ENCODE results near the gene HOXB8.
A peak's percentile ranks its signal among the peaks of the same experiment; 100 is the strongest.

HOXB8 gene

GRCh38 chr17:48627118-48627597, 12.1 kb upstream of the HOXB8 start:
- Histone ChIP-seq H3K9ac (ENCODE audit: insufficient read length) (peak overlapping the region; percentile 56), H3K27ac (no peak overlapping the region), H3K4me3 (peak overlapping the region; percentile 90), H3K36me3 (ENCODE audit: insufficient read depth, low read length) (no peaks in the 10 kb centered on the region), H3K9me3 (ENCODE audit: low read depth, low read length) (no peaks in the 10 kb centered on the region)
- TF ChIP-seq FOXP2 (optimal IDR thresholded peaks at IDR 0.05; ENCODE audit: control extremely low read depth, extremely low read length, insufficient read depth), result no peak
- no peak for TF ChIP-seq POLR2AphosphoS5 (IDR thresholded peaks at IDR 0.05; ENCODE audit: borderline replicate concordance, low read depth, low read length)
- no peak for TF ChIP-seq EZH2 (IDR thresholded peaks at IDR 0.05)
- DNase-seq (ENCODE audit: low read depth, low spot score), result no peak

GRCh38 chr17:48626245-48627117, 11.4 kb upstream of the HOXB8 start, which contains the start of gene HOXB9:
Gene HOXB9, minus strand, starts transcription at chr17:48626358. Its CDS starts 89 bp downstream, at chr17:48626269.
- H3K9ac ChIP-seq (ENCODE audit: insufficient read length), result peak within 1 kb of the TSS; percentile 57
- no peak for TF ChIP-seq EZH2 (IDR thresholded peaks at IDR 0.05)
- TF ChIP-seq POLR2AphosphoS5 (IDR thresholded peaks at IDR 0.05; ENCODE audit: borderline replicate concordance, low read depth, low read length), result no peak
- no peak for TF ChIP-seq FOXP2 (optimal IDR thresholded peaks at IDR 0.05; ENCODE audit: control extremely low read depth, extremely low read length, insufficient read depth)
- peak within 1 kb of the TSS; percentile 90 for H3K4me3 ChIP-seq
- no peak for DNase-seq (ENCODE audit: low read depth, low spot score)
- H3K27ac ChIP-seq, result no peak within 1 kb of the TSS
- no peaks in the 10 kb centered on the region for H3K36me3 ChIP-seq (ENCODE audit: insufficient read depth, low read length)
- no peaks in the 10 kb centered on the region for H3K9me3 ChIP-seq (ENCODE audit: low read depth, low read length)

- TF ChIP-seq EZH2 (IDR thresholded peaks at IDR 0.05) (no peak), FOXP2 (optimal IDR thresholded peaks at IDR 0.05; ENCODE audit: control extremely low read depth, extremely low read length, insufficient read depth) (no peak), POLR2AphosphoS5 (IDR thresholded peaks at IDR 0.05; ENCODE audit: borderline replicate concordance, low read depth, low read length) (no peak)
- peak overlapping the region; percentile 90 for H3K4me3 ChIP-seq
- no peaks in the 10 kb centered on the region for H3K9me3 ChIP-seq (ENCODE audit: low read depth, low read length)
- no peaks in the 10 kb centered on the region for H3K36me3 ChIP-seq (ENCODE audit: insufficient read depth, low read length)
- DNase-seq (ENCODE audit: low read depth, low spot score), result no peak
- H3K27ac ChIP-seq, result no peak overlapping the region
- H3K9ac ChIP-seq (ENCODE audit: insufficient read length), result peak overlapping the region; percentile 57
Observed at GRCh38 chr17:48625495-48626244, 10.6 kb upstream of the HOXB8 start.

GRCh38 chr17:48624544-48625494, 9.7 kb upstream of the HOXB8 start:
- Histone ChIP-seq H3K36me3 (ENCODE audit: insufficient read depth, low read length) (no peaks in the 10 kb centered on the region), H3K4me3 (peak overlapping the region; percentile 90), H3K27ac (no peak overlapping the region), H3K9me3 (ENCODE audit: low read depth, low read length) (no peaks in the 10 kb centered on the region), H3K9ac (ENCODE audit: insufficient read length) (peak overlapping the region; percentile 57)
- TF ChIP-seq FOXP2 (optimal IDR thresholded peaks at IDR 0.05; ENCODE audit: control extremely low read depth, extremely low read length, insufficient read depth), result no peak
- TF ChIP-seq EZH2 (IDR thresholded peaks at IDR 0.05), result no peak
- no peak for TF ChIP-seq POLR2AphosphoS5 (IDR thresholded peaks at IDR 0.05; ENCODE audit: borderline replicate concordance, low read depth, low read length)
- no peak for DNase-seq (ENCODE audit: low read depth, low spot score)

- Histone ChIP-seq H3K9ac (ENCODE audit: insufficient read length) (no peak overlapping the region), H3K27ac (no peak overlapping the region), H3K9me3 (ENCODE audit: low read depth, low read length) (no peaks in the 10 kb centered on the region), H3K4me3 (peak overlapping the region; percentile 90; the same call in 1 of the 2 replicates), H3K36me3 (ENCODE audit: insufficient read depth, low read length) (no peaks in the 10 kb centered on the region)
- TF ChIP-seq EZH2 (IDR thresholded peaks at IDR 0.05) (no peak), POLR2AphosphoS5 (IDR thresholded peaks at IDR 0.05; ENCODE audit: borderline replicate concordance, low read depth, low read length) (no peak), FOXP2 (optimal IDR thresholded peaks at IDR 0.05; ENCODE audit: control extremely low read depth, extremely low read length, insufficient read depth) (no peak)
- DNase-seq (ENCODE audit: low read depth, low spot score), result no peak
Observed at GRCh38 chr17:48624118-48624517, 9.0 kb upstream of the HOXB8 start.

- no peak for DNase-seq (ENCODE audit: low read depth, low spot score)
- Histone ChIP-seq H3K27ac (no peak overlapping the region), H3K4me3 (no peak overlapping the region), H3K9me3 (ENCODE audit: low read depth, low read length) (no peaks in the 10 kb centered on the region), H3K9ac (ENCODE audit: insufficient read length) (no peak overlapping the region), H3K36me3 (ENCODE audit: insufficient read depth, low read length) (no peaks in the 10 kb centered on the region)
- TF ChIP-seq EZH2 (IDR thresholded peaks at IDR 0.05) (no peak), POLR2AphosphoS5 (IDR thresholded peaks at IDR 0.05; ENCODE audit: borderline replicate concordance, low read depth, low read length) (no peak), FOXP2 (optimal IDR thresholded peaks at IDR 0.05; ENCODE audit: control extremely low read depth, extremely low read length, insufficient read depth) (no peak)
Observed at GRCh38 chr17:48623583-48623982, 8.5 kb upstream of the HOXB8 start.

- no peak for TF ChIP-seq POLR2AphosphoS5 (IDR thresholded peaks at IDR 0.05; ENCODE audit: borderline replicate concordance, low read depth, low read length)
- no peak for TF ChIP-seq EZH2 (IDR thresholded peaks at IDR 0.05)
- TF ChIP-seq FOXP2 (optimal IDR thresholded peaks at IDR 0.05; ENCODE audit: control extremely low read depth, extremely low read length, insufficient read depth), result no peak
- Histone ChIP-seq H3K9me3 (ENCODE audit: low read depth, low read length) (no peaks in the 10 kb centered on the region), H3K4me3 (no peak overlapping the region), H3K9ac (ENCODE audit: insufficient read length) (no peak overlapping the region), H3K36me3 (ENCODE audit: insufficient read depth, low read length) (no peaks in the 10 kb centered on the region), H3K27ac (no peak overlapping the region)
- DNase-seq (ENCODE audit: low read depth, low spot score), result no peak
Observed at GRCh38 chr17:48622857-48623256, 7.8 kb upstream of the HOXB8 start.
